ENCODE results near the gene ATN1. TPM values are rescaled to one million over a fixed set of nuclear protein-coding genes. Genes with fewer than 3 reads are reported as not detected.
A peak's percentile ranks its signal among the peaks of the same experiment; 100 is the strongest.

Gene ATN1
- total RNA-seq, 4 donors from 2014 or later = 53.3 to 100 (median 84.9) TPM

DNA sequence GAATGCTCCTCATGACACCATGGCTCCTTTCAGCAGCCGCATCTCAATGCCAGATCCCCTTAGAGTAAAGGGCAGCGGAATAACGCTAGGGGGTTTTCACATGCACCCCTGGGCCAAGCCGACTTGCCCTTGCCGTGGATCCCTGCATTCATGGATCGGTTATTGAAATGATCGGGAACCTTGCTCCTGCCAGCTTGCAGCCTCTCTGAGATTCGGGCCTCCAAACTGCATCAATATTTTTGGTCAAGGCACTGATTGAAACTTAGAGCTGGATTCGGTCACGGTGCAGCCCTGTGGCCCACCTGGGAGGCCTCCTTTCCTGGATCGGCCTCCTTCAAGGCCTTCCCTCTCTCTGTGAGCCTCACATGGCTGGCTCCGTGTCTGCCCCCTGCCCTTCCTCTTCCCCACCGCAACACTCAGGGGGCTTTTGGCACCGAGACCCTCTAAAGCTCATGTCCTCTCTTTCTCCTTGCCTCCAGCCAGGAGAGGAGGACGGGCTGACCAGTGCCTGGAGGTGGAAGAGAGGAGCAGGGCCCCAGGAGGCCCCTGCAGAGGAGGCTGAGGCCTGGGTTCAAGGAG lies 25.2 kb downstream of the ATN1 start:
- TF ChIP-seq POLR2A (IDR thresholded peaks at IDR 0.05) = no peak
- TF ChIP-seq, protein P1, sequence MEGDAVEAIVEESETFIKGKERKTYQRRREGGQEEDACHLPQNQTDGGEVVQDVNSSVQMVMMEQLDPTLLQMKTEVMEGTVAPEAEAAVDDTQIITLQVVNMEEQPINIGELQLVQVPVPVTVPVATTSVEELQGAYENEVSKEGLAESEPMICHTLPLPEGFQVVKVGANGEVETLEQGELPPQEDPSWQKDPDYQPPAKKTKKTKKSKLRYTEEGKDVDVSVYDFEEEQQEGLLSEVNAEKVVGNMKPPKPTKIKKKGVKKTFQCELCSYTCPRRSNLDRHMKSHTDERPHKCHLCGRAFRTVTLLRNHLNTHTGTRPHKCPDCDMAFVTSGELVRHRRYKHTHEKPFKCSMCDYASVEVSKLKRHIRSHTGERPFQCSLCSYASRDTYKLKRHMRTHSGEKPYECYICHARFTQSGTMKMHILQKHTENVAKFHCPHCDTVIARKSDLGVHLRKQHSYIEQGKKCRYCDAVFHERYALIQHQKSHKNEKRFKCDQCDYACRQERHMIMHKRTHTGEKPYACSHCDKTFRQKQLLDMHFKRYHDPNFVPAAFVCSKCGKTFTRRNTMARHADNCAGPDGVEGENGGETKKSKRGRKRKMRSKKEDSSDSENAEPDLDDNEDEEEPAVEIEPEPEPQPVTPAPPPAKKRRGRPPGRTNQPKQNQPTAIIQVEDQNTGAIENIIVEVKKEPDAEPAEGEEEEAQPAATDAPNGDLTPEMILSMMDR (IDR thresholded peaks at IDR 0.05) = no peak
- 68 to 87% methylated on average over 14 to 15 of the region's 15 CpGs for WGBS, 2 donors
- Histone ChIP-seq H3K27ac (peak overlapping the region in 2 of 3 donors; percentile 41 to 56), H3K4me1 (peaks cover 0 to 3% of the 10 kb centered on the region in 2 donors), H3K9me3 (no peaks in the 10 kb centered on the region), H3K36me3 (no peaks in the 10 kb centered on the region), H3K4me3 (replicated peaks in 1 of 3) (no peak overlapping the region), H3K27me3 (no peaks in the 10 kb centered on the region)
- intact Hi-C loops (cut with DNase I) = no loop called here
- no peak for DNase-seq

DNA sequence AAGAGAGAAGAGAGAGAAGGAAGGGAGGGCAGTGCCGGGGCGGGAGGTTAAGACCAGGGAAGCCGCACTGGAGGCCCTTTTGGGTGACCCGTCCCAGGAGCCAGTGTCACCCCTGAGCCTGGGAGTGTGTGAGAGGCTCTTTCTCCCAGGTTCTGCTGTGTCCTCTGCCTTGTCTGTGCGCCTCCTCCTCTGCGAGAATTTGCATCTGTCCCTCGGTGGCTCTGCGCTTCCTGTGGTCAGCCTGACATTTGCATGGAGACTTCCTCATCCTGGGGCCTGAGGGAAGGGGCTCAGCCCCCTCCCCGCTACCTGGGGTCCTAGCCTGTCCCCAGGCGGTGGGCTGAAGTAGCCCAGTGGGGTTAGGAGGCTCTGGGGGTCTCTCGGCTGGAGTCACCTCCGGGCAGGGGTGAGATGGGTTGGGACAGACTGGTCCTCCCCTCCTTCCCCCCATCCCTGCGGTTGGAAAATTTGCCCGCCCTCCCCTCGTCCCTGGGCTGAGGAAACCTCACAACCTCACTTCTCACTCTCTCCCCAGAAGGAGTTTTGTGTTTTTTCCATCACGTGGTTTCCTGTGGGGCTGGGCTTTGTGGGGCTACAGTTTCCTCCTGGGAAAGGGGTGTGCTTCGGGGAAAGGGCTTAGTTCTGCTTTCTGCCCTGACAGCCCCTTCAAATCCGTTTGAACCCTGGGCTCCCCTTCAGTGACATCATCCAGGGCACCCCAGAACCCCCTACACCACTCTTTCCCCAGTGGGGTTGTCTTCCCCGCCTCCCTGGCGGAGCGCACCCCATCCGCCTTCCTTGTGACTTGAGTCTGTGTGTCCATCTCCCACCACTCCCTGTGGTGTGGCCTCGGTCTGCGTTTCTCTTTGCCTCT lies 25.9 kb downstream of the ATN1 start:
- peaks cover 0 to 7% of the 10 kb centered on the region in 2 donors for H3K4me1 ChIP-seq
- no peak for DNase-seq
- intact Hi-C loops (cut with DNase I) = no loop called here

DNA sequence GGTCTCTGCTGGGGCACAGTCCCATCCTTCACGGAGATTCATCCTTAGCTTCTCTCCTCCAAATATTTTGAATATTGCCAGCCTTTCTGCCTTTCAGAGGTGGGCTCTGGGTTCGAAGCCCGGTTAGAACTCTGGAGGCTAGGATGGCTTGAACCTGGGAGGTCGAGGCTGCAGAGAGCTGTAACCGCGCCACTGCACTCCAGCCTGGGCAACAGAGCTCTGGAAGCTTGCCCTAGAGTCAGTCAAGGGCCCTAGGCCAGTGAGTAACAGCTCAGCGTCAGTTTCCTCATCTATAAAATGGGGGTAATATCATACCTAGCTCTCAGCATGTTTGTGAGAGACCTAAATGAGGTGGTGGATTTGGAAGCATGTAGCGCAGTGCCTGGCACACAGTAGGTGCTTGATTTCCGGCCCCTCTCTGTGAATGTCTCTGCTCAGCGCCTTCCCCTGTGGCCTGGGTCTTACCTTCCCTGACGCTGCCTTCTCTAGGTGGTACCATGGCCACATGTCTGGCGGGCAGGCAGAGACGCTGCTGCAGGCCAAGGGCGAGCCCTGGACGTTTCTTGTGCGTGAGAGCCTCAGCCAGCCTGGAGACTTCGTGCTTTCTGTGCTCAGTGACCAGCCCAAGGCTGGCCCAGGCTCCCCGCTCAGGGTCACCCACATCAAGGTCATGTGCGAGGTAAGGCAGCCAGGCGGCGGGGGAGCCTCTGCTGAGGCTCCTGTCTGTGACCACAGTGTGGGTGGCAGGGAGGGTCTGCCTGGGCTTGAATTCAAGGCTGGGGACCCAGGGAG lies 26.8 kb downstream of the ATN1 start:
- H3K4me3 ChIP-seq (replicated peaks in 1 of 3) = no peak overlapping the region
- no peaks in the 10 kb centered on the region for H3K36me3 ChIP-seq
- 80 to 91% methylated on average over 6 to 18 of the region's 21 CpGs for WGBS, 2 donors
- H3K27me3 ChIP-seq = no peaks in the 10 kb centered on the region
- no peak for DNase-seq
- no peak overlapping the region for H3K27ac ChIP-seq
- H3K4me1 ChIP-seq = peaks cover 0 to 9% of the 10 kb centered on the region in 2 donors
- TF ChIP-seq, protein P1 (IDR thresholded peaks at IDR 0.05) = no peak
- TF ChIP-seq POLR2A (IDR thresholded peaks at IDR 0.05) = no peak
- intact Hi-C loops (cut with DNase I) = no loop called here
- no peaks in the 10 kb centered on the region for H3K9me3 ChIP-seq

More for the DNA sequence above, 25.9 kb downstream of the ATN1 start:
- TF ChIP-seq, protein P1 (IDR thresholded peaks at IDR 0.05) = no peak
- no peak for TF ChIP-seq POLR2A (IDR thresholded peaks at IDR 0.05)
- Histone ChIP-seq H3K4me3 (replicated peaks in 1 of 3) (no peak overlapping the region), H3K9me3 (no peaks in the 10 kb centered on the region), H3K27me3 (no peaks in the 10 kb centered on the region), H3K36me3 (no peaks in the 10 kb centered on the region), H3K27ac (peak overlapping the region in 2 of 3 donors; percentile 41 to 56)
- 53 to 79% methylated on average over 19 to 23 of the region's 24 CpGs for WGBS, 2 donors

DNA sequence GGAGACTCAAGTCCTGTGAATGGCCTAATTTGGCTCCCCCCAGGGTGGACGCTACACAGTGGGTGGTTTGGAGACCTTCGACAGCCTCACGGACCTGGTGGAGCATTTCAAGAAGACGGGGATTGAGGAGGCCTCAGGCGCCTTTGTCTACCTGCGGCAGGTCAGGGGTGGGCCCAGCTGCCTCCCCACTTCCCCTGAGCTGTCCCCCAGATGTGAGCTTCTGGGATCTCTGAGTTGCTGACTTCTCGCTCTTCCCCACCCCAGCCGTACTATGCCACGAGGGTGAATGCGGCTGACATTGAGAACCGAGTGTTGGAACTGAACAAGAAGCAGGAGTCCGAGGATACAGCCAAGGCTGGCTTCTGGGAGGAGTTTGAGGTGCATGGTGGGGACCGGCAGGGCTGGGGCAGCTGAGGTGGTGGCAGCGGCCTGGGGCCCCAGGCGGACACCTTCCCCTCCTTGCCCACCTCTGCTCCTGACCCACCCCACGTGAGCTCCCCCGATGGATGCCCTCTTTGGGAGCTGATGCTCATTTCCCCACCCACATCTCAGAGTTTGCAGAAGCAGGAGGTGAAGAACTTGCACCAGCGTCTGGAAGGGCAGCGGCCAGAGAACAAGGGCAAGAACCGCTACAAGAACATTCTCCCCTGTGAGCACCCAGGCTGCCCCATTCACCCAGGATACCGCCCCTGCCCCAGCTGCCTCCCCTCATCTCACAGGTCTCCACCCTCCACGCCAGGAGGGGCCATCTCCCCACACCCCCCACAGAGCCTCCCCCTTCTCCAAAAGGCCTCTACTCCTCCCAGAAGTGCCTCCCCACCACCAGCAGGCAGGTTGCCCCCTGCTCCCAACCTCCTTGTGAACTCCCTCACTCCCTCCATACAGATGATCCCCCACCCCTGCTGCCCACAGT lies 27.6 kb downstream of the ATN1 start:
- TF ChIP-seq POLR2A (IDR thresholded peaks at IDR 0.05) = no peak
- TF ChIP-seq, protein P1 (IDR thresholded peaks at IDR 0.05) = no peak
- Histone ChIP-seq H3K4me3 (replicated peaks in 1 of 3) (no peak overlapping the region), H3K4me1 (peaks cover 0 to 14% of the 10 kb centered on the region in 2 donors), H3K27ac (no peak overlapping the region), H3K36me3 (no peaks in the 10 kb centered on the region), H3K9me3 (no peaks in the 10 kb centered on the region), H3K27me3 (no peaks in the 10 kb centered on the region)
- 88 to 91% methylated on average over 16 to 21 of the region's 22 CpGs for WGBS, 2 donors
- DNase-seq = no peak
- intact Hi-C loops (cut with DNase I) = no loop called here
